Heart left ventricle (tissue), 16 donors: ENCODE measurements around the gene KLHL8. TPM values are rescaled to one million over a fixed set of nuclear protein-coding genes. Genes with fewer than 3 reads are reported as not detected.

Experiments used
- ATAC-seq, 4 donors: fragments of 200-7000 bp; cut with Tn5 transposase; one replicate each; pipeline ENCODE4 v1.9.1; 2020 to 2022; ENCODE audit warnings: moderate library complexity in 4 of 4, mild to moderate bottlenecking in 3 of 4, moderate number of reproducible peaks in 1 of 4
- DNase-seq, 5 donors: peaks; one replicate each; pipeline ENCODE4 v3.0.0-alpha.2; 2020
- H3K27ac ChIP-seq, 12 donors: fragments of 200-600 bp; sonication (generic) in 4 of 12; one replicate each; pipeline versions ENCODE4 v1.5.0 to v1.8.0; 2016 to 2022; ENCODE audit warnings: mild to moderate bottlenecking in 2 of 12
- H3K27me3 ChIP-seq, 9 donors: fragments of 200-600 bp; sonication (generic) in 2 of 9; one replicate each; pipeline versions ENCODE4 v1.5.1 to v1.8.0; 2016 to 2022; ENCODE audit warnings: mild to moderate bottlenecking in 3 of 9
- H3K36me3 ChIP-seq, 9 donors: fragments of 200-600 bp; sonication (generic) in 2 of 9; one replicate each; pipeline versions ENCODE4 v1.5.0 to v1.8.0; 2018 to 2022; ENCODE audit warnings: mild to moderate bottlenecking in 2 of 9
- H3K4me1 ChIP-seq, 12 donors: fragments of 200-600 bp; sonication (generic) in 4 of 12; one replicate each; pipeline versions ENCODE4 v1.5.0 to v1.8.0; 2016 to 2022; ENCODE audit warnings: mild to moderate bottlenecking in 3 of 12
- H3K4me3 ChIP-seq, 12 donors: fragments of 200-600 bp; sonication (generic) in 4 of 12; one replicate each; pipeline versions ENCODE4 v1.5.0 to v1.8.0; 2017 to 2022; ENCODE audit warnings: mild to moderate bottlenecking in 9 of 12, moderate library complexity in 4 of 12
- H3K9me3 ChIP-seq, 12 donors: fragments of 200-600 bp; sonication (generic) in 4 of 12; one replicate each; pipeline versions ENCODE4 v1.5.0 to v1.8.0; 2016 to 2022; ENCODE audit warnings: mild to moderate bottlenecking in 1 of 12
- CTCF ChIP-seq, 12 donors: fragments of 200-600 bp; sonication (generic) in 4 of 12; IDR thresholded peaks; one replicate each; pipeline versions ENCODE4 v1.5.0 to v1.8.0; 2018 to 2022; ENCODE audit warnings: antibody characterized with exemption in 12 of 12, mild to moderate bottlenecking in 5 of 12
- POLR2A ChIP-seq, 2 donors: fragments of 450-650 bp; IDR thresholded peaks; one replicate each; pipeline ENCODE4 v1.6.1; 2017; ENCODE audit warnings: antibody characterized with exemption in 2 of 2, mild to moderate bottlenecking in 2 of 2, moderate library complexity in 2 of 2
- WGBS, 4 donors: extraction: QIAGEN DNeasy Blood & Tissue Kit in 2 of 4; methylation state at CpG; one replicate each; pipeline versions ENCODE4 v1.1.5 to v1.1.7; 2013 to 2018; 5-methylcytosine and 5-hydroxymethylcytosine counted together
- intact Hi-C, 10 donors: fragments of 100-400 bp; cut with DNase I; formaldehyde crosslinking; loops; one replicate each; pipeline versions ENCODE4 v1.11.1 to v1.14.2; 2022
- polyA plus RNA-seq, 2 donors: library from polyadenylated mRNA; stranded (reverse); fragments of 200-250 nt; gene quantifications; one replicate each; pipeline ENCODE4 v1.2.3, GENCODE V29; 2013
- total RNA-seq, 9 donors: library from RNA; depleted of rRNA in 2 of 9; stranded (reverse); fragments of >200 nt in 2 of 9; fragmentation: NEBNext Ultra II Directional in 3 of 9; extraction: Animal tissue kit (Norgen Biotek cat#: 25700) in 3 of 9; gene quantifications; one replicate each; pipeline versions ENCODE4 v1.1.0 to v1.2.4, GENCODE V29; 2016 to 2023
- donor health status: ischemic (EF 13 %, LVEDD 7.1; RV severe dilation, severe dysfunction).
- donor health status: healthy with polysubstance abuse.
- donor health status: DM: no; HTN: yes; CAD: no.
- donor health status: DM: no; HTN: no; CAD: no.
- donor health status: ischemic (EF 25% LVEDD 6.9; RV normal size, moderate dysfunction).
- donor health status: ischemic (EF 25% LVEDD 5.7; RV mildly dilated, moderate dysfunction).
- donor health status: healthy.
- donor health status: DM: yes; HTN: yes; CAD: no.
- donor health status: ischemic (EF 35%, LVEDD 5.7; RV mildly dilated, moderate dysfunction).
- donor health status: nonischemic (EF 11% LVEDD 7.7; RV severe dilation, severe dysfunction).
- donor health status: DM: yes; HTN: yes; CAD: no.
- donor health status: PGD.
- donor health status: ischemic (EF 29% LVEDD 5.4; RV normal size, mild dysfunction).
- donor health status: nonischemic (EF 23%, LVEDD 6.1; RV moderate dilation, normal function).

Gene KLHL8
- total and polyA plus RNA-seq, 11 donors: 2.9 to 14.7 (median 10.1) TPM

GRCh38 chr4:87144356-87144755 is 76.1 kb downstream of the KLHL8 start:
- H3K9me3 ChIP-seq: no peaks in the 10 kb centered on the region
- intact Hi-C loops: loop anchor here in 1 of 10 donors (10.0 kb wide), 1 partner anchor 320 kb away; no protein-coding TSS in a partner anchor
- no peak overlapping the region for H3K4me3 ChIP-seq
- peaks cover 0 to 11% (median 0%) of the 10 kb centered on the region in 12 donors for H3K4me1 ChIP-seq
- TF ChIP-seq POLR2A (IDR thresholded peaks at IDR 0.05): no peak
- no peak for TF ChIP-seq CTCF (IDR thresholded peaks at IDR 0.05)
- H3K27ac ChIP-seq: no peak overlapping the region
- no peaks in the 10 kb centered on the region for H3K27me3 ChIP-seq
- H3K36me3 ChIP-seq: peaks cover 0 to 52% (median 38%) of the 10 kb centered on the region in 9 donors
- WGBS, 4 donors: 38 to 63% (median 45%) methylated on average over 2 of the region's 2 CpGs
- DNase-seq (no peak), ATAC-seq (no peak)

- H3K4me3 ChIP-seq: no peak overlapping the region
- no peaks in the 10 kb centered on the region for H3K9me3 ChIP-seq
- H3K36me3 ChIP-seq: peaks cover 0 to 81% (median 68%) of the 10 kb centered on the region in 9 donors
- no peaks in the 10 kb centered on the region for H3K27me3 ChIP-seq
- intact Hi-C loops: loop anchor here in 1 of 10 donors (10.0 kb wide), 1 partner anchor 323 kb away; no protein-coding TSS in a partner anchor
- peaks cover 0 to 11% (median 0%) of the 10 kb centered on the region in 12 donors for H3K4me1 ChIP-seq
- TF ChIP-seq POLR2A (IDR thresholded peaks at IDR 0.05) (no peak), CTCF (IDR thresholded peaks at IDR 0.05) (no peak)
- 45 to 59% (median 54%) methylated on average over 3 of the region's 3 CpGs for WGBS, 4 donors
- DNase-seq (no peak), ATAC-seq (peak; percentile 32 to 70 (median 52))
- no peak overlapping the region for H3K27ac ChIP-seq
These were observed 79.0 kb downstream of the KLHL8 start for GRCh38 chr4:87141428-87141827.

GRCh38 chr4:87134122-87134521 is 86.3 kb downstream of the KLHL8 start:
- peaks cover 0 to 100% (median 93%) of the 10 kb centered on the region in 9 donors for H3K36me3 ChIP-seq
- WGBS, 4 donors: 49 to 75% (median 60%) methylated on average over 3 of the region's 3 CpGs
- peak overlapping the region in 5 of 12 donors; percentile 56 to 71 (median 64) for H3K27ac ChIP-seq
- DNase-seq: no peak
- no peak overlapping the region for H3K4me3 ChIP-seq
- H3K27me3 ChIP-seq: no peaks in the 10 kb centered on the region
- H3K9me3 ChIP-seq: no peaks in the 10 kb centered on the region
- H3K4me1 ChIP-seq: peaks cover 0 to 24% (median 9%) of the 10 kb centered on the region in 12 donors
- ATAC-seq: peak; percentile 21 to 61 (median 34)
- intact Hi-C loops: no loop called here
- TF ChIP-seq POLR2A (IDR thresholded peaks at IDR 0.05) (no peak), CTCF (IDR thresholded peaks at IDR 0.05) (no peak)

- Histone ChIP-seq H3K36me3 (peaks cover 0 to 100% (median 98%) of the 10 kb centered on the region in 9 donors), H3K9me3 (no peaks in the 10 kb centered on the region), H3K27me3 (no peaks in the 10 kb centered on the region), H3K4me1 (peaks cover 0 to 28% (median 12%) of the 10 kb centered on the region in 12 donors), H3K27ac (peak overlapping the region in 9 of 12 donors; percentile 3 to 71 (median 59)), H3K4me3 (no peak overlapping the region)
- DNase-seq (no peak), ATAC-seq (peak; percentile 55 to 72 (median 66))
- intact Hi-C loops: no loop called here
- no peak for TF ChIP-seq CTCF (IDR thresholded peaks at IDR 0.05)
- WGBS, 4 donors: 28 to 41% (median 36%) methylated on average over 2 of the region's 2 CpGs
These were observed 87.2 kb downstream of the KLHL8 start for GRCh38 chr4:87133183-87133582.
